Skin epidermis (tissue), 12 donors: ENCODE measurements around the gene SMAD3.

Source experiments
- H3K27ac ChIP-seq, 21 experiments: fragments of 200-600 bp; sonication (generic) in 11 of 21; one replicate each; pipeline ENCODE4 v1.5.0; 2020; ENCODE audit warnings: mild to moderate bottlenecking in 3 of 21, inconsistent platforms in 2 of 21, moderate library complexity in 2 of 21
- H3K4me3 ChIP-seq, 7 experiments: fragments of 200-600 bp; sonication (generic) in 2 of 7; one replicate each; pipeline ENCODE4 v1.5.0; 2020; ENCODE audit warnings: inconsistent platforms in 2 of 7, mild to moderate bottlenecking in 2 of 7, moderate library complexity in 1 of 7

The SMAD3 gene

GRCh38 chr15:67104510-67104909 lies 39.1 kb downstream of the SMAD3 start:
- Histone ChIP-seq H3K27ac (peak overlapping the region in 15 of 21 experiments; percentile 44 to 80 (median 71)), H3K4me3 (no peak overlapping the region)

DNA sequence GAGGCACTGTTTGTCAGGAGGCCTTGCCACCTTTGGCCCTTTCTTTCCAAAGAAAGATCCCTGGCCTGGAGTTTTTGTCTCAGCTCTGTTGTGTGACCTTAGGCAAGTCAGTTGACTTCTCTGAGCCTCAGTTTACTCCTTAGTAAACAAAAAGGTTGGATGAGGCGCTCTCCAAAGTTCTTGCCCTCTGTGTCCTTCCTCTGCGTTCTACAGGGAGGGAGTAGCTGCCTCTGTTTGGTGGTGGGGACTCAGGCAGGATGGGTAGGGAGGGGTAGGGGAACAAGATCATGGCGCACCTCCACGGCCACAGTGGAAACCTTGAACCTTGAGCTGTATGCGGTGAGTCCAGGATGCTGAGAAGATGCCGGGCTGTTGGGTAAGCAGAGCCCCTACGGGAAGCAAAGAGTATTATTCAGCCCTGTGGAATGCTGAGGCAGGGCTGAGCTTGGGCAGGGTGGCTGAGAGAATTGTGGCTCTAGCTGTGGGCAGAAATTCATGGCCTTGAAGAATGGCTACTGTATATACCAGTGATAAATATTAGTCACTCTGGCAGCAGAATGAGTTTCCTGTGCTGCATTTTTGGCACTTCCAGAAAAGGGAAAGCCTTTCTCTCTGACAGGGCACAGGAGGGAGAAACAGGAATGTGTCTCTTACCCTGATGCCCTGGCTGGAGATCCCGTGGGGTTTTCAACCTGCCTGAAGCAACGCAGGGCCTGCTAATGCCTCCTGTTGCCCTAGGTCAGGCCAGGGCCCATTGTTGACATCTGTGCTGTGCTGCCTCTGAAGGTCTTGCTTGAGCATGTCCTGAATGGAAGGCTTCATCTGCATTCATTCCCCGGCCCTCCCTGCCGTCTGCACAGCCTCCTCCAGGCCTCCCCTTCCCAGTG lies 39.9 kb downstream of the SMAD3 start:
- H3K4me3 ChIP-seq, result no peak overlapping the region
- peak overlapping the region in 17 of 21 experiments; percentile 32 to 80 (median 71) for H3K27ac ChIP-seq

GRCh38 chr15:67105991-67106763 lies 40.8 kb downstream of the SMAD3 start:
- H3K4me3 ChIP-seq, result no peak overlapping the region
- peak overlapping the region in 18 of 21 experiments; percentile 16 to 79 (median 70) for H3K27ac ChIP-seq

DNA sequence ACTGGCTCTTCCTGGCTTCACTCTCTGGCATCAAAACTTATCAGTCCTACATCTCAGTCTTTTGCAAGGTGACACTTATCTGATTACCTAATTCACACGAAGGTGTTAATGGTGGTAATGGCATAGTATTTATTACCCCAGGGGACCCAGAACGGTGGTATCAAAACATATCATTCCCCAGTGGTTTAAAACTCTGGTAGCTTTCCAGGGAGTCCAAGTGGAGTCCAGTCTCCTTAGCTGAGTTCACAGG lies 41.3 kb downstream of the SMAD3 start:
- no peak overlapping the region for H3K4me3 ChIP-seq
- H3K27ac ChIP-seq, result peak overlapping the region in 17 of 21 experiments; percentile 16 to 79 (median 70)

DNA sequence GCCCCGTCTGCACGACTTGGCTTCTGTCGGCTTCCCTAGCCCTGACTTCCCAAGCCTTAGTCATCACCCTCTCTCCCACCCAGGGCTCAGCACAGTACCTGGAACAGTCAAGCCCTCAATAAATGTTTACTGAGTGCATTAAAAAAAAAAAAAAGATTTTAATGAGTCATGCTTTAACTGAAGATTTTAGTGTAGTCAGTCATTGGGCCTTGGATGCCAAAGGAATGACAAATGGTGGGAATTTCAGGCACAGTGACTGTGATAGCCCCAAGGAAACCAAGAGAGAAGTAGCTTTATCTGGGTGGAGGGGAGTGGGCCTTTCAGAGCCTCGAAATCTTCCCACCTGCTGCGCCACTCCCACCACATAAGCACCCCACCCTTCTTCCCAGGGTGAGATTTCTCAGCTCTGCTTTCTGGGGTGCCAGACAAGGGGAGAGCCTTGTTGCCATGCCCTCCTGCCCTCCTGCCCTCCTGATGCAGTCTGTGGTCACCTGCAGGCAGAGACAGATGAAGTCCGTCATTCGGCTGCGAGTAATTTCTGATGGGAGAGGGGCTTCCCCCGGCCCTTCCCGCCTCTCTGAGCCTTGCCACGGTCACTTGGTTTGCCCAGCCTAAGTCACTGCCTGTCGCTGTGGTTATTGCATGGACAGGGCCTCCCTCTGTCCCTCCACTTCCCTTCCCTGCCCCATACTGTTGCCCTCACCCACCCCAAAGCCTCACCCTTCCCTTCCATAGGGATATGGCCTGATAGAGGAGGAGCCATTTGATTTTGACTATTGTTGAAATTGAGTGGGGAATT lies 41.8 kb downstream of the SMAD3 start:
- Histone ChIP-seq H3K27ac (peak overlapping the region in 18 of 21 experiments; percentile 16 to 80 (median 65)), H3K4me3 (no peak overlapping the region)

DNA sequence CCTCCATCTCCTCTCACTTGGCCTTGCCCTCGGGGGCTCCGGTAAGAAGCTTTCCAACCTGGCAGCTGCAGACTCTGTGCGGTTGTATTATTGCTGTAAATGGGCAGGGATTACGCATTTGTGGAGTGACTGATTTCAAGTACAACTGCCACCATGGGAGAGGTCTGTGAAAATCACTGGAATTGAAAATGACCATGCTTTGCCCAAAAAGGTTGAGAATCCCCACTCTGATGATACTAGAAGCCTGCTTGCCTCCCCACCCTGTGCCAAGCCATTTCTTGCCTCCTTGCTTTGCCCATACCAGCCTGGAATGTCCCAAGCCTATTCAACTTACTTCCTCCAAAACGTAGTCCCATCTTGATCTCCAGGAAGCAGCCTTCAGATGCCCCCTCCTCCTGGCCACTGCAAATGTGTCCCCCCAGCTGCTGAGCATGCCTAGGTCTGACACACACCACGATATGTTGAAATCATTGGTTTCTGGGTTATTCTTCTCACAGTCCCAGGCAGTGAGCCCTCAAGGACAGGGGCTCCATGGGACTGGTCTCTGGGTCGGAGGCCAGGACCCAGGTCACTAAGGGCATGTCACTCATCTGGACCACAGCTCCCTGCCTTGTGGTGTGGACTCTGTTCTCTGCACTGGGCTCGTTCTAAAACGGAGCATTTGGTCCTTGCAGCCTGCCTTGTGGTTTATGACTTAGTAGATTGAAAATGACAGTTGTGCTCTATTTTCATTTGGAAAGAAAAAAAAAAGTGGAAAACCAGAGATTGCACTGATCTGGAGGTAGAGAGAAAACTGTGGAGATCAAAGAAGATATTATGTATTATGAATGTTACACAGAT lies 42.9 kb downstream of the SMAD3 start:
- Histone ChIP-seq H3K4me3 (no peak overlapping the region), H3K27ac (peak overlapping the region in 9 of 21 experiments; percentile 2 to 80 (median 56))

GRCh38 chr15:67109141-67110034 lies 44.0 kb downstream of the SMAD3 start:
- Histone ChIP-seq H3K4me3 (no peak overlapping the region), H3K27ac (peak overlapping the region in 7 of 21 experiments; percentile 4 to 57 (median 31))

GRCh38 chr15:67110361-67110781 lies 45.0 kb downstream of the SMAD3 start:
- Histone ChIP-seq H3K4me3 (no peak overlapping the region), H3K27ac (peak overlapping the region in 4 of 21 experiments; percentile 4 to 57 (median 24))

DNA sequence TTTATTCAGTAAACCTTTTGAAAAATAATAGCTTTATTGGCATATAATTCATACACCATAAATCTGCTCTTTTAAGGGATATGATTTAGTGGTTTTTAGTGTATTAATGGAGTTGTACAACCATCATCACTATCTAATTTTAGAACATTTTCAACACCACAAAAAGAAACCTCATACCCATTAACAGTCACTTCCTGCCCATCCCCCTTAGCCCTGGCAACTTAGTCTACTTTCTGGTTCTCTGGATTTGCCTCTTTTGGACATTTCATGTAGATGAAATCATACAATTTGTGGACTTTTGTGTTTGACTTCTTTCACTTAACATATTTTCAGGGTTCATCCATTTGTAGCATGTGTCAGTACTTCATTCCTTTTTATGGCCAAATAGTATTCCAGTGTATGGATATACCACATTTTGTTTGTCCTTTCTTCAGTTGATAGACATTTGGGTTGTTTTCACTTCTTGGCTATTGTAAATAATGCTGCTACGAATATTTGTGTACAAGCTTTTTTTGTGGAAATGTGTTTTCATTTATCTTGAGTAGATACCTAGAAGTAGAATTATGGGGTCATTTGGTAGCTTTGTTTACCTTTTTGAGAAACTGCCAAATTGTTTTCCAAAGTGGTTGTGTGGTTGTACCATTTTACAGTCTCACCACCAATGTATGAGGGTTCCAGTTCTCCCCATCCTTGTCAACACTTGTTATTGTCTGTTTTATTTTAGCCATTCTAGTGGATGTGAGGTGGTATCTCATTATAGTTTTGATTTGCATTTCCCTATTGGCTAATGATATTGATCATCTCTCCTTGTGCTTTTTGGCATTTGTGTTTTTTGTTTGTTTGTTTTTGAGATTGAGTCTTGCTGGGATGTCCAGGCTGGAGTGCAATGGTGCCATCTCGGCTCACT lies 45.8 kb downstream of the SMAD3 start:
- no peak overlapping the region for H3K4me3 ChIP-seq
- H3K27ac ChIP-seq, result no peak overlapping the region

DNA sequence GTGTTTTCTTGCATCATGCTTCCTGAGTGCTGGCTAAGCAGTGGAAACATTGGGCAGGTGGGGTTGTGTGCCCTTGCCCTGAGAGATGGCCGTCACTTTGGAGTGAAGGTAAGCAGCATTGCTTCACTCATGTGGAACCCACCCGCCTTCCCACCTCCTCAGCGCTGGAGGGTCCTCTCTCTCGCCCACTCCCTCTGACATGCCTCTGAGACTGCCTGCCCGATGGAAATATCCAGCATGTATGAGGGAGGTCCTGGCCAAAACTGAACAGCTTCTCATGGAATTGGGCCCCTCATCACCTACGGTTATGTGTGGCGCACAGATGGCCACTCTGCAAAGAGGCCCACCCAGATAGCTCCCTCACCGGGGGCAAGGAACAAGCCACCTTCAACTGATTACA lies 48.6 kb downstream of the SMAD3 start:
- Histone ChIP-seq H3K27ac (peak overlapping the region in 1 of 21 experiments; percentile 9), H3K4me3 (no peak overlapping the region)

GRCh38 chr15:67114846-67115585 lies 49.6 kb downstream of the SMAD3 start:
- H3K27ac ChIP-seq, result peak overlapping the region in 8 of 21 experiments; percentile 1 to 47 (median 34)

DNA sequence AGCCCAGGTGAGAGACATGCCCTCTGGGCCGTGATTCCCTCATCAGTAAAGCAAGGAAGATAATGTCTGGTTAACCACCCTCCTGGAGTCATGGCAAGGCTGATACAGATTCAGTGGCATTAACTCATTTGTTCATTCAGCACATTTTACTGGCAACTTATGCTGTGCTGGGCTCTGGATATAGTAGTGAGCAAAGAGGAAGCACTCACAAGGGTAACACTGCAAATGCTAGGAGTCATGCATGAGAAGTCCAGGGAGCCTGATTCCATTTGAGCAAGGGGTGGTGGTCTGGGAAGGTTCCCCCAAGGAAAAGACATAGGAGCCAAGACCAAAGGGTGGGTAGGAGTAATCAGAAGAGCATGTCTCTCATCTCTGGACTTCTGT lies 50.2 kb downstream of the SMAD3 start:
- Histone ChIP-seq H3K4me3 (no peak overlapping the region), H3K27ac (peak overlapping the region in 6 of 21 experiments; percentile 1 to 43 (median 34))

More at GRCh38 chr15:67114846-67115585, 49.6 kb downstream of the SMAD3 start:
- H3K4me3 ChIP-seq, result no peak overlapping the region

GRCh38 chr15:67116742-67117141 lies 51.3 kb downstream of the SMAD3 start:
- H3K4me3 ChIP-seq, result no peak overlapping the region
- peak overlapping the region in 7 of 21 experiments; percentile 11 to 55 (median 23) for H3K27ac ChIP-seq

DNA sequence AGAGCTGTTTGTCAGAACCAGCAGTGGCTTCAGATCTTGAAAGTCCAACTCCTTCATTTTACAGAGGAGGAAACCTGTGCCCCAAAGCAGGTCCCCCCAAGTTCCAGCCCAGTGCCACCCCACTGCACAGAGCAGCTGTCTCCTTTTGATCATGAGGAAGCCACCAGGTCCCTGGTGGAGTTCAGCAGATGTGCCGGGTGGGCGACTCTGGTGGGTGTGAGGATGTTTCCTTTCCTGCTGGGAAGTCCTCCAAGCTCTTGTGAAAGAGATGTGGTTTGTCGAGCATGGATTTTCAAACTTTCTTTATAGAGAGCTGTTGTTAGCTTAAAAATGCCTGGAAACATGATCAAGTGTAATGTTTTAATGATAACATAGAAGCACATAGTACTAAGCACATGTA lies 52.0 kb downstream of the SMAD3 start:
- peak overlapping the region in 7 of 21 experiments; percentile 11 to 55 (median 36) for H3K27ac ChIP-seq
- no peak overlapping the region for H3K4me3 ChIP-seq

GRCh38 chr15:67118808-67119207 lies 53.4 kb downstream of the SMAD3 start:
- peak overlapping the region in 6 of 21 experiments; percentile 26 to 92 (median 86) for H3K27ac ChIP-seq
- H3K4me3 ChIP-seq, result no peak overlapping the region

- Histone ChIP-seq H3K4me3 (no peak overlapping the region), H3K27ac (peak overlapping the region in 13 of 21 experiments; percentile 66 to 93 (median 85))
Measured at GRCh38 chr15:67119238-67119846, 53.9 kb downstream of the SMAD3 start.
